Measurements from ENCODE around the gene CACNA1H.
"Not testable (repeated sequence)": the region's sequence is repeated elsewhere in the genome, so short reads cannot be mapped to it uniquely, and the experiment has no call there.

The CACNA1H gene

DNA sequence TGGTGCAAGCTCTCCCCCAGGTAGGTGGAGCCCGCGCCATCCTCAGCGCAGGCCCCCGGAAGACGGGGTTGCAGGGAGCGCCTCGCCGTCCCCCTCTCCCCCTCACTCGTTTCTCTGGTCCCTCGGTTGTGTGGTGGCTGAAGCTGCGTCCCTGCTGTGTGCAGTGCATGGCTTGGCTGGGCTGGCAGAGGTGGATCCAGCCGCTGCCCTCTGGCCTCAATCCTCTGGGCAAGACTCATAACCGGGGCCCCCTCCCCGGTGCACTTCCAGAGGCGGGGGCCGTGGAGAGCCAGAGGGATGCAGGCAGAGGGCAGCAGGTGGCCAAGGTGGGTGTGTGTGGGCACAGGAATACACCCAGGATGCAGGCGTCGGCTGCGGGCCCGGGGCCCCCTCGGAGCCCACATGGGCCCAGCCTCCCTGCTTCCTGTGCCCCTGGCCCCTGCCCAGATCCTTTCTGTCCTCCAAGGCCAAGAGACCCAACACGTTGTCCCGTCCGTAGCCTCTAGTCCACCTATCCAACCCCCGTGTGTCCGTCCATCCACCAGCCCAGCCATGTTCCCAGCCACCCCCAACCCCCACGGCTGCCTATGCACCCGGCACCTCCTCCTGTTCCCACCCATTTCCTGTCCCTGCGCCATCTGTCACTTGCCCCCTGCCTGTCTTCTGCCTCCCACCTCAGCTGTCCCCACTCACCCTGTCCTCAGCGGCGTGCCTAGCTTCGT, 62.8 kb downstream of the CACNA1H start:
- DNase-seq: no peak

DNA sequence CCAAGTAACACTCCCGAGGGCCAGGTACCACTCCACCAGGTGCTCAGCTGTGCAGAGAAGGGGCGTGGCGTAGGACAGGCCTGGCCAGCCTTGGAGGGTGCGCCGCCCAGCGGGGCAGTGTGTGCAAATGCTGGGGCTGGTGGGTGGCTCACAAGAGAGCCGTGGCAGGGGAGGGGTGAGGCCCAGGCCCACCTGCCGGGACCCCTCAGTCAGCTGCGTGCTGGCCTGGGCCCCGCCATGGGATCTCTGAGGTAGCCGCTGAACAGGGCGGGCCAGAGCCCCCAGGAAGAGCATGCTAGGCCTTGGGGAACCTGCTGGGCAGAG, 63.4 kb downstream of the CACNA1H start:
- DNase-seq: no peak

DNA sequence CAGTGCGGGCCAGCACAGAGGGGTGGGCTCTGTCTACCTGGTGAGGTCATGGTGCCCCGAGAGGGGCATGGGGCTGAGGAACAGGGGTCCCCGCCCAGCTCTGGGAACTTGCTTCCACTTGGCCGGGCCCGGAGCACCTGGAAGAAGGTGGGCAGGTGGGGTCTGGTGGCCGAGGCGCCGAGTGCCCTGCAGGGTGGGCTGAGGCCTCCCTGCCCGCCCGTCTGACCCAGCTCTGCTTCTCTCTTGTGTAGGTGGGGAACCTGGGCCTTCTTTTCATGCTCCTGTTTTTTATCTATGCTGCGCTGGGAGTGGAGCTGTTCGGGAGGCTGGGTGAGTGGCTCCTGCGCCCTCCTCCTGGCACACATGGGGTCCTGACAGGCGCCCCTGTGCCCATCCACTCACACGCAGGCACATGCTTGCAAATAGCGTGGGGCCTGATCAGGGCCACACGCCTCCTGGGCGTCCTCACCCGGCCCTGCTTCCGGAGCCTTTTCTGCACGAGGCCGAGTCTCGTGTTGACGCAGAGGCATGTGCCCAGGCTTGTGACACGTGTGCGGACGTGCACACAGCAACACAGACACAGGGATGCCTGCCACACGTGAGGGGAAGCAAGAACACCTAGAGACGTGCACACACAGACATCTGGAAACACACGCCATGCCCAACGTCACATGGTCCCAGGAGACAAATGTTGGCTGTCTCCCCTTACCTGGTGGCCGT, 63.9 kb downstream of the CACNA1H start:
- no peak for DNase-seq

DNA sequence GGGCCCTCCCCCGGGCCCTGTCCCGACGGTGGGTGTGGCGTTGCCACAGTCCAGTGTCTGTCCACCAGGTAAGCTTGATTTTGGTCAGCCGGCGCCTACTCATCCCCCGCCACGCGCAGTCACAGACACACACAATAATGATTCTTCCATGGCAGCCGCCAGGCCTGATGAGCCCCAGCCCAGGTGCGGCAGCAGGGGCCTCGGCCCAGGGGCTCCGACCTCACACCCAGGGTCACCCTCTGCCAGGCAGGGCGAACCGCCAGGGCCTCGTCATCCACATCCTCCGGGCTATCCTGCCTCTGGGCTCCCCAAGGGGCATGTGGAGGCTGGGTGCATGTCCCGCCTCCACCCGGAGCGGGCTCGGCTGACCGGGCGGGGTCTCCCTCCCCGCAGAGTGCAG, 64.6 kb downstream of the CACNA1H start:
- DNase-seq: no peak

DNA sequence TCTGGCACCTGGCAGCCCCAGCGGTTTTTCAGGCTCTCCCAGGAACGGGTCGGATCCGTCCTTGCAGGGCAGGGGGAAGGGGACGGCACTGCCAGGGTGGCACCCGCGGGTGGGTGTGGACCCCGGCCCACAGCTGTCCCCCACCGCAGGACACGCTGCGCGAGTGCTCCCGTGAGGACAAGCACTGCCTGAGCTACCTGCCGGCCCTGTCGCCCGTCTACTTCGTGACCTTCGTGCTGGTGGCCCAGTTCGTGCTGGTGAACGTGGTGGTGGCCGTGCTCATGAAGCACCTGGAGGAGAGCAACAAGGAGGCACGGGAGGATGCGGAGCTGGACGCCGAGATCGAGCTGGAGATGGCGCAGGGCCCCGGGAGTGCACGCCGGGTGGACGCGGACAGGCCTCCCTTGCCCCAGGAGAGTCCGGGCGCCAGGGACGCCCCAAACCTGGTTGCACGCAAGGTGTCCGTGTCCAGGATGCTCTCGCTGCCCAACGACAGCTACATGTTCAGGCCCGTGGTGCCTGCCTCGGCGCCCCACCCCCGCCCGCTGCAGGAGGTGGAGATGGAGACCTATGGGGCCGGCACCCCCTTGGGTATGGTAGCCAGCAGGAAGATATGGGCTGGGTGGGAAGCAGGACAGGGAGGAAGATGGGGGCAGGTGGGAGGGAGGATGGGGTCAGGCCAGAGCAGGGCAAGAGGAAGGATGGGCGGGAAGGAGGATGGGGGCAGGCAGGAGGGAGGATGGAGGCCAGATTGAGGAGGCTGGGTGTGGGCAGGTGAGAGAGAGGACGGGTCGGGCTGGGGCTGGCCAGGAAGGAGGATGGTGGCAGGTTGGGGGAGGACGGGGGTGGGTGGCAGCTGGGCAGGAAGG, 65.4 kb downstream of the CACNA1H start:
- no peak for DNase-seq

DNA sequence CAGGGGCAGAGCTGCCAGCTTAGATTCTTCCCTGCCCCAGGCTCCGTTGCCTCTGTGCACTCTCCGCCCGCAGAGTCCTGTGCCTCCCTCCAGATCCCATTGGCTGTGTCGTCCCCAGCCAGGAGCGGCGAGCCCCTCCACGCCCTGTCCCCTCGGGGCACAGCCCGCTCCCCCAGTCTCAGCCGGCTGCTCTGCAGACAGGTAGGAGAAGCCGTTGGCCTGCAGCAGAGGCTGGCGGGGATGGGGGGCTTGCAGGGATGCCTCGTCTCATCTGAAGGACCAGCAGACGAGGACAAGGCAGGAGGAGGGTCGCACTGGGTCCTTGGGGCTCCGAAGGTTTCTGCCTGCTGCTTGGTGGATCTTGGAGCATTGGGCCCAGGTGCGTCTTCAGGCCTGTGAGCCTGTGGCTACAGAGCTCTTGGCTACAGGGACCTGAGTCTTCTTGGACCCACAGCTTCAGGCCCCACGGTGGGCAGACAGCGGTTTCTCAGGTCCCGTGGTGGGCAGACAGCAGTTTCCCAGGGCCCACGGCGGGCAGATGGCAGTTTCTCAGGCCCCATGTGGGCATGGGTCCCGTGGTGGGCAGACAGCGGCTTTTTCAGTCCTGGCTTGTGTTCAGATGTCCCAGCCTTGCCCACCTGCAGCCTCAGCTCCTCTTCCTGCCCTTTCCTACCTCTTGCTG, 66.2 kb downstream of the CACNA1H start:
- no peak for DNase-seq

DNA sequence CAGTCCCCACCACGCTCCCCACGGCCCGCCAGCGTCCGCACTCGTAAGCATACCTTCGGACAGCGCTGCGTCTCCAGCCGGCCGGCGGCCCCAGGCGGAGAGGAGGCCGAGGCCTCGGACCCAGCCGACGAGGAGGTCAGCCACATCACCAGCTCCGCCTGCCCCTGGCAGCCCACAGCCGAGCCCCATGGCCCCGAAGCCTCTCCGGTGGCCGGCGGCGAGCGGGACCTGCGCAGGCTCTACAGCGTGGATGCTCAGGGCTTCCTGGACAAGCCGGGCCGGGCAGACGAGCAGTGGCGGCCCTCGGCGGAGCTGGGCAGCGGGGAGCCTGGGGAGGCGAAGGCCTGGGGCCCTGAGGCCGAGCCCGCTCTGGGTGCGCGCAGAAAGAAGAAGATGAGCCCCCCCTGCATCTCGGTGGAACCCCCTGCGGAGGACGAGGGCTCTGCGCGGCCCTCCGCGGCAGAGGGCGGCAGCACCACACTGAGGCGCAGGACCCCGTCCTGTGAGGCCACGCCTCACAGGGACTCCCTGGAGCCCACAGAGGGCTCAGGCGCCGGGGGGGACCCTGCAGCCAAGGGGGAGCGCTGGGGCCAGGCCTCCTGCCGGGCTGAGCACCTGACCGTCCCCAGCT, 67.3 kb downstream of the CACNA1H start:
- no peak for DNase-seq

DNA sequence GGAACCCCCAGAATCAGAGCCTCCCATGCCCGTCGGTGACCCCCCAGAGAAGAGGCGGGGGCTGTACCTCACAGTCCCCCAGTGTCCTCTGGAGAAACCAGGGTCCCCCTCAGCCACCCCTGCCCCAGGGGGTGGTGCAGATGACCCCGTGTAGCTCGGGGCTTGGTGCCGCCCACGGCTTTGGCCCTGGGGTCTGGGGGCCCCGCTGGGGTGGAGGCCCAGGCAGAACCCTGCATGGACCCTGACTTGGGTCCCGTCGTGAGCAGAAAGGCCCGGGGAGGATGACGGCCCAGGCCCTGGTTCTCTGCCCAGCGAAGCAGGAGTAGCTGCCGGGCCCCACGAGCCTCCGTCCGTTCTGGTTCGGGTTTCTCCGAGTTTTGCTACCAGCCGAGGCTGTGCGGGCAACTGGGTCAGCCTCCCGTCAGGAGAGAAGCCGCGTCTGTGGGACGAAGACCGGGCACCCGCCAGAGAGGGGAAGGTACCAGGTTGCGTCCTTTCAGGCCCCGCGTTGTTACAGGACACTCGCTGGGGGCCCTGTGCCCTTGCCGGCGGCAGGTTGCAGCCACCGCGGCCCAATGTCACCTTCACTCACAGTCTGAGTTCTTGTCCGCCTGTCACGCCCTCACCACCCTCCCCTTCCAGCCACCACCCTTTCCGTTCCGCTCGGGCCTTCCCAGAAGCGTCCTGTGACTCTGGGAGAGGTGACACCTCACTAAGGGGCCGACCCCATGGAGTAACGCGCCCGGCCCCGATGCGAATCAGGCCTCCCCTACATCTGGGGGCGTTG, 68.1 kb downstream of the CACNA1H start:
- no peak for DNase-seq

DNA sequence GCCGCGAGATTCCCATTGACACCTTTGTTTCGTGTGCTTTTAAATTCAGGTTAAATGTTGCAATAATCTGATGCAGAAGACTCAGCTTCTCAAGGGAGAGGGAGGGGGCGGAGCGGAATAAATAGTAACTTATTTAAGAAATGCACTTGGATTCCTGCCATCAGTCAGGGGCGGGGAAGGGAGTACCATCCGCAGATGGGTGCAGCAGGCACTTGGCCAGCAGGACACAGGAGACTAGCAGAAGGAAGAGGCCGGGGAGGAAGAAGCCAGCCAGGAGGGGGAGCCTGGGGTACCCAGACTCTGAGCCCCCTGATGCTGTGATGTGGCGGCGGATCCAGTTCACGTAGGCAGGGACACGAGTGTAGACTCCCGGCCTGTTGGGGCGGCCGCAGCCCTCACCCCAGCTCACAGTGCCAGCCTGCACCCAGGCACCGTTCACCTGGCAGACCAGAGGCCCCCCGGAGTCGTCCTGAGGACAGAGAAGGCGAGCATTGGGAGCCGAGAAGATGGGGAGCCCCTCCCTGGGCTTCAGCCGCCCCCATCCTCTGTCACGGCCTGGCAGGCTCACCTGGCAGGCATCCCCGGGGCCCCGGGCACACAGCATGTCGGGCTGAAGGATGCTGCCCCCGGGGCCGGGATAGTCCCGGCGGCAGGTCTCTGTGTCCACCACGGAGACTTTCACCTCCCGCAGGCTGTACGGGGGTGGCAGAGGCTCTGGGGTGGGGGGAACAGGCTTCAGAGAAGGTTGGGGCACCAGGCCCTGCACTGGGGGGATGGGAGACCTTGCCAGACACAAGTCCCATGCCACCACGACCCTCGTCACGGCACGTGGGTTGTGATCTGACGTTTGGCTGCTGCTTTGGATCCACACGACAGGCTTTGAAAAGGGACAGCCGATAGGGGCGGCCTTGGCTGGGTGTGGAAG, 69.0 kb downstream of the CACNA1H start:
- DNase-seq: no peak

DNA sequence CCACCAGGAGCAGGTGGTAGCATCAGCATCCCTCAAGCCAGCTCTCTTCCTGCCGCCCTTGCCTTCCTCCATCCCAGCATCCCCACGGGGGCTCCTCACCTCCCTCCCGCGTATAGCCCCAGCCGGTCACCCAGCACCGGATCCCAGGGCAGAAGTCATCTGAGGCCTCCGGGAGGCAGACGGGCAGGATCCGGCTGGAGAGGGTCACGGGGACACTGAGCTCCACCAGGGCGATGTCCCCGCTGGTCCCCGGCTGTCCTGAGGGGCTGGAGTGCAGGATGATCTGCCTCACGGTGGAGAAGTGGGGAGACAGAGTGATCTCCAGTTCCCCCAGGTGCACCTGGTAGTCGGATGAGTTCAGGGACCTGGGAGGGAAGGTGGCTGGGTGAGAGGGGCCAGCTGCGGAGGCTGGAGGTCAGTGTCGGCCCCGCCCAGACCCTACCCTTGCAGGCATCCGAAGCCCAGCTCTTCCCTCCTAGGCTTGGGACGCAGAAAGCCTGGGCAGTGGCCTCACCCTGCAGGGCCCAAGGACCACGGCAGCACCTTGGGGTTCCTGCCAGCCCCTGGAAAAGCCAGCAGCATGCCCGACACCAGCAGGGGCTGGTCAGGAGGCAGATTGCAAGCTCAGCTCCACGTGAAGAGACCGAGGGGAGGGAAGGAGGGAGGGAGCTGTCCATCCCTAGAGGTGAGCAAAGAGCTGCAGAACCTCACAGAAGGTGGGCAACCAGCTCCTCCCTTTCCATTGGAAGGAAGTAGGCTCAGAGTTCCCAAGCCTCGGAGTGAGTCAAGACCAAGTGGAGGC, 69.8 kb downstream of the CACNA1H start:
- DNase-seq: no peak

DNA sequence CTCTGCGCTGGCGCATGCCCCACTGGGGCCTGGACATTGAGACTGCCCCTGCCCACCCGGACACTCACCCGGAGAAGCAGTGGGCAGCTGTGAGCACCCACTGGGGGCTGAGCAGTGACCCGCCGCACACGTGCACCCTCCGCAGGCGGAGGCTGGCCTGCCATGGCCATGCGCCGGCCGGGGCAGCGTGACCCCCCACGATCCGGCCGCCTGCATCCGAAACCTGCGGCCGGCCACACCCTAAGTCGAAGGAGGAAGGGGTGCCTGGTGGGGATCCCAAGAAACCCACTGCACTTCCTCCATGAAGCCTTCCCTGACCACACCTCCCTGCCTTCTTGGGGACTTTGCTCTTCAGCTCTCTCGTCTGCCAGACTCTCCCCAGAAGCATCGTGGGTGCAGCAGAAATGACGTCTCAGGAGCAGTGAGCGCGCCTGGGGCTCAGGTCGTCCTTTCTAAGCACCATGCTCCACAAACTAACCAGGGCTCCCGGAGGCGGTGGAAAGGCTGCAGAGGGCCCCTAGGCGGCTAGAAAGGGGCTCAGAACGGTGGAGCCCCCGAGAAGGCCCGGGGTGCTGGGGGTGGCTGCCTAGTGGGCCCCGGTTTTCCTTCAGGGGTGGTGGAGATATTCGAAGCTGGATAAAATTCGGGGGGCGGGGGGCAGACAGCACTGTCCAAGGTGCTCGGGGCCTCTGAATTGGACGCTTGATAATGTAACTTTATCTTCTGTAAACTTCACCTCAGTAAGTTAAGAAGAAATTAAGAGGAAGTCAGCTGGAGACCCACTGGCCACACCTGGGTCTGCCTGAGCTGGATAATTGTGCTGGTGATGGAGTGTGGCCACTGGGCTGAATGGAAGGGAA, 70.7 kb downstream of the CACNA1H start:
- DNase-seq: no peak

DNA sequence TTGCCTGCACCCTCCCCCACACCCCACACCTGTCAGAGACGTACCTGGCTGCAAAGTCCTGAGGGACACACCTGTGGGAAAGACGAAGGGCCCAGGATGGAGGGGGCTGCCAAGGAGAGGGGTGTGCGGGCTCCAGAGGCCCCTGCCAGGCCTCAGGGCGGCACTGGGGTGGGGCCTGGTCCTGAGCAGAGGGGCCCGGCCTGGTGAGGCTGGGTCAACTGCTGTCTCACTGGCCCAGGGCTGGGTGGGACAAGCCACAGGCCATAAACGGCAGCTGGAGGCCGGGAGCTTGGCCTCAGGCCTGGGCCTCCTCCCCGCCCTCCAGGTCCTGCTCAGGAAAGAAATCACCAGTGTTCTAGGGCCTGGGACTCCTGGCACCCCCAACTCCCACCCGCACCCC, 71.7 kb downstream of the CACNA1H start:
- DNase-seq: no peak

DNA sequence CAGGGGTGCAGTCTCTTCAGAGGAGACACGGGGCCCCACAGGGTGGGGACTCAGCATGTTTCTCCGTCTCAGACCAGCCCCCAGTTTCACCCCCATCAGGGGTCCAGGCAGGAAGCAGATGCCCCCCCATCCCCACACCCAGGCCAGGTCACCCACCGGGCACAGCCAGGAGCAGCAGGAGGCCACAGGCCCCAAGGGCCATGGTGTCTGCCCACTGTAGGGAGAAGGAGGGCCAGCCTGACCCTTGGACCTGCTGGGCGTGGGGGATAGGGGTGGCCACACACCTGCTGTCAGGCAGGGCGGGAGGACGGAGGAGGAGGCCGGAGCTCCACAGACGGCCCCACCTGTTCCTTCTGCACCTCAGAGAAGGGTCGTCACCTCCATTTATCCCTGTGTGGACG, 72.1 kb downstream of the CACNA1H start, which contains the start of gene TPSG1:
TPSG1 (minus strand) TSS at position 218 of the 401 bp plus-strand sequence; CDS start at position 202, 16 bp downstream.
- DNase-seq: no peak

DNA sequence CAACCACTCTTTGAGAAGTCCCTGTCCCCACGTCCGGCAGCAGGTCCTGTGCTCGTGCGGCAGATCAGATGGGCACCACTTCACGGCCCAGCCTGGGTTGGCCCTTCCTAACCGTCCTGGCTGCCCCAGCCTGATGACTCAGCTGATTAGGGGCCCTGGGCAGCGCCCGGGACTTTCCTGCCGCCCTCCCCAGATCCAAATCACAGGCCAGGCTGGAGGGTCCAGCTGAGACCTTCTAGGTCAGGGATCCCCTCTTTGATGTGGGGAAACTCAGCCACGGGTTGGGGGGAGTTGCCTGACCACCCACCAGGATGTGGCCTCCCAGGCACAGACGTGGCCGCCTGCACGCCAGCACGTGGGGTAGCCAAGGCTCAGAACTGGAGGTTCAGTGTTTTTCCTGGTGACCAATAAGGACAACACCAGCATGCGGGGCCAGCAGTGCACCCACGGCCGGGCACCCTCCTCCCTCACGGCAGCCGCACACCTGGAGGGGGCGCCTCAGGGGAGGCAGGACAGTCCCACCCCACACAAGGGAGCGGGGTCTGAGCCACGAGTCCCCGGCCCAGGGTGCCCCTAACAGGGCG, 72.9 kb downstream of the CACNA1H start:
- DNase-seq: not testable (repeated sequence)

DNA sequence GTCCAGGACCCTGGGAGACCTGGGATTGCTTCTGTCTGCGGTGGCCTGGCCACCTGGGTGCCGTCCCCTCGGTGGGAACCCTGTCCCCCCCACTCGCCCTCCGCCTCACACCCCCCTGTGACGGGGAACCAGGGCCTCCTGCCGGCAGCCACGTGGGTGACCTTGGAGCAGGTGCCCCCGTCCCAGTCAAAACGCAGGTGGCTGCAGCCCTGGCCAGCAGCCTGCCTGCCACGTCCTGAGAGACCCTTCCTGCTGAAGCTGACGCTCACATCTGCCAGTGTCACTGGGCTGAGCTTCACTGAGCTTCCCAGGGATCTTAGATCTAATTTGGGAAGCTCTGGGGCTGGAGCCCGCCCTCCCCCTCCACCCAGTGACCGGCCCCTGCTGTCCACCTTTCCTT, 73.8 kb downstream of the CACNA1H start:
- DNase-seq: not testable (repeated sequence)

DNA sequence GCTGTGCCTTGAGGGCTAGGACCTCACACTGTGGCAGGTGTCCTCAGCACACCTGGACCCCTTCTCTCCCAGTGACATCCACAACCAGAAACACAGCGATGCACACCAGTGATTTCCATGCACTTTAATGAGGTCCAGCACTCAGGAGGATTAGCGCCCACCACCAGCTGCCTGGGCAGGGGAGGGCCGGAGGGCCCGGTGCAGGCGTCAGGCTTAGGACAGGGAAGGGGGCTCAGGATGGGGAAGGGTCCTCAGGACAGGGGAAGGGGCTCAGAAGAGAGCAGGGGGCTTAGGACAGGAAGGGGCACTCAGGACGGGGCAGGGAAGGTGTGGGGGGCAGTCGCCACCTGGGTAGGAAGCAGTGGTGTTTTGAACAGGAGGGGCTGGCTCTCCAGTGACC, 75.3 kb downstream of the CACNA1H start:
- DNase-seq: not testable (repeated sequence)

DNA sequence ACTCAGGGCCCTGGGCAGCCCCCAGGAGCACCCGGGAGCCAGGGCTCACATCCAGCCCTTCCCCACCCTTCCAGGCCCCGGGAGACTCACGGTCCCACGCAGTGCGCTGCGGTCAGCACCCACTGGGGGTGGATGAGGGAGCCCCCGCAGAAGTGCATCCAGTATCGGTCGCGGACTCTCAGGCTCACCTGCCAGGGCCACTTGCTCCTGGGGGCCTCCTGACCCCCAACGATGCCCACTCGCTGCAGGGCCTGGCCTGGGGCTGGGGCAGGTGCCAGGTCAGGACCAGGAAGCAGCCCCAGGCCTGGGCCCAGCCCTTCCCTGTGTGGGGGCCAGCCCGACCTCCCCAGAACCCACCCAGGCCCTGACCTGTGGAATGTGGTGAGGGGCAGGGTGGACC, 76.6 kb downstream of the CACNA1H start:
- DNase-seq: not testable (repeated sequence)

DNA sequence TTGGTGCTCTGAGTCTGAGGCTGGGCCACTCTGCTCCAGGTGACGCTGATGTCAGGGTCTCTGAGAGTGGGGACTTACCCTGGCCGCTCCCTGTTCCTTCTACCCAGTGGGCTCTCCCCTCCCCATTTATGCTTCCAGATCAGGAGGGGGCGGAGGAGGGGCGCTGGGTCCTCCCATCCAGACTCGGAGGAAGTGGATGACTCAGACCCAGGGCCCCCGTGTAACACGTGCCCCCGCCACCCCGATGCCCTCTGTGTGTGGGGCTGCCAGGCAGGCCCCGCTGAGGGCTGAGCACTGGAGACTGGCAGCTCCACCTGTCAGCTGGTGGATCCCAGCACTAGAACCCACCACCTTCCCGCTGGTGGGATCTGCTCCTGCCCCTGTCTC, 77.2 kb downstream of the CACNA1H start, which contains the start of gene TPSB2:
TPSB2 (minus strand) TSS at position 101 of the 387 bp plus-strand sequence. CDS start 233 bp downstream, outside the sequence.
- DNase-seq: not testable (repeated sequence)
